Right lobe of liver (tissue), 4 donors: ENCODE measurements around the gene MAFF.

ENCODE experiments used
- POLR2A ChIP-seq: fragments of 450-650 bp; IDR thresholded peaks from one replicate; pipeline ENCODE4 v1.6.1; 2017; ENCODE audit warnings: antibody characterized with exemption, mild to moderate bottlenecking
- TF ChIP-seq, protein P1 (sequence below), 4 donors: fragments of 200-600 bp in 3 of 4; fragments of 450-650 bp in 1 of 4; IDR thresholded peaks; one replicate each; pipeline versions ENCODE4 v1.5.1 to v1.8.0; 2016 to 2022; ENCODE audit warnings: antibody characterized with exemption in 4 of 4, mild to moderate bottlenecking in 2 of 4
- donor health status: DM: no; HTN: no; CAD: no.
- donor health status: DM: no; HTN: no; CAD: no.
- donor health status: DM: no; HTN: yes; CAD: no.

- TF ChIP-seq, protein P1, sequence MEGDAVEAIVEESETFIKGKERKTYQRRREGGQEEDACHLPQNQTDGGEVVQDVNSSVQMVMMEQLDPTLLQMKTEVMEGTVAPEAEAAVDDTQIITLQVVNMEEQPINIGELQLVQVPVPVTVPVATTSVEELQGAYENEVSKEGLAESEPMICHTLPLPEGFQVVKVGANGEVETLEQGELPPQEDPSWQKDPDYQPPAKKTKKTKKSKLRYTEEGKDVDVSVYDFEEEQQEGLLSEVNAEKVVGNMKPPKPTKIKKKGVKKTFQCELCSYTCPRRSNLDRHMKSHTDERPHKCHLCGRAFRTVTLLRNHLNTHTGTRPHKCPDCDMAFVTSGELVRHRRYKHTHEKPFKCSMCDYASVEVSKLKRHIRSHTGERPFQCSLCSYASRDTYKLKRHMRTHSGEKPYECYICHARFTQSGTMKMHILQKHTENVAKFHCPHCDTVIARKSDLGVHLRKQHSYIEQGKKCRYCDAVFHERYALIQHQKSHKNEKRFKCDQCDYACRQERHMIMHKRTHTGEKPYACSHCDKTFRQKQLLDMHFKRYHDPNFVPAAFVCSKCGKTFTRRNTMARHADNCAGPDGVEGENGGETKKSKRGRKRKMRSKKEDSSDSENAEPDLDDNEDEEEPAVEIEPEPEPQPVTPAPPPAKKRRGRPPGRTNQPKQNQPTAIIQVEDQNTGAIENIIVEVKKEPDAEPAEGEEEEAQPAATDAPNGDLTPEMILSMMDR (IDR thresholded peaks at IDR 0.05): no peak
- no peak for TF ChIP-seq POLR2A
These were observed 23.7 kb upstream of the MAFF start for GRCh38 chr22:38177926-38178604.
